ENCODE measurements around the gene ZDHHC7. TPM values are rescaled to one million over a fixed set of nuclear protein-coding genes. Genes with fewer than 3 reads are reported as not detected.

Gene ZDHHC7
- total and polyA plus RNA-seq, 9 of the 15 experiments (the other 6 are each of a cell fraction or from before 2014, with no cell fraction given) = 1.7 to 49.7 (median 37.4) TPM

DNA sequence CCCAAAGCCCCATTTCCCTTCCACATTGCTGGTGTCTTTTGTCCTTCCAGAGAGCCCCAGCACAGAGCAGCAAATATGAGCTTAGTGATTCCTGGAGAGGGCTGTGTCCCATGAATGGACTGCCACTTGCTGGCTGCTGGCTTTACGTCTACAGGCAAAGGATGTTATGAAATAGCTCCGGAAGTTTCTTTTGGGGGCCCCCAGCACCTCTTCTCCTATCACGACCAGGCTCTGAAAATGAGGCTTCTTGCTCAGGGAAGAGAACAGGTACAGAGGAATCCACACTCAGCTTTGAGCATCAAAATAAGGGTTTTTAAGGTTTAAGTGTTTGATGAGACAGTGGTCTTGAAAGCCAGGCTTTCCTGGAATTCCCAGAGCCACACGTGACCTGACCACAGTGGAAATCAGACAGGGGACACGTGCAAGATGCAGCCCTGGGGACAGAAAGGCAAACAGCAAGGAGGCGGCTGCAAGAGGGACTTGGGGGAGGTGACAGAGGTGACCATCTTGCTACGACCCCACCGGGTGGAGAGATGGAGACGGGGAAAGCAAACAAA is 58.1 kb downstream of the ZDHHC7 start (continued):
- TF ChIP-seq, protein P1, sequence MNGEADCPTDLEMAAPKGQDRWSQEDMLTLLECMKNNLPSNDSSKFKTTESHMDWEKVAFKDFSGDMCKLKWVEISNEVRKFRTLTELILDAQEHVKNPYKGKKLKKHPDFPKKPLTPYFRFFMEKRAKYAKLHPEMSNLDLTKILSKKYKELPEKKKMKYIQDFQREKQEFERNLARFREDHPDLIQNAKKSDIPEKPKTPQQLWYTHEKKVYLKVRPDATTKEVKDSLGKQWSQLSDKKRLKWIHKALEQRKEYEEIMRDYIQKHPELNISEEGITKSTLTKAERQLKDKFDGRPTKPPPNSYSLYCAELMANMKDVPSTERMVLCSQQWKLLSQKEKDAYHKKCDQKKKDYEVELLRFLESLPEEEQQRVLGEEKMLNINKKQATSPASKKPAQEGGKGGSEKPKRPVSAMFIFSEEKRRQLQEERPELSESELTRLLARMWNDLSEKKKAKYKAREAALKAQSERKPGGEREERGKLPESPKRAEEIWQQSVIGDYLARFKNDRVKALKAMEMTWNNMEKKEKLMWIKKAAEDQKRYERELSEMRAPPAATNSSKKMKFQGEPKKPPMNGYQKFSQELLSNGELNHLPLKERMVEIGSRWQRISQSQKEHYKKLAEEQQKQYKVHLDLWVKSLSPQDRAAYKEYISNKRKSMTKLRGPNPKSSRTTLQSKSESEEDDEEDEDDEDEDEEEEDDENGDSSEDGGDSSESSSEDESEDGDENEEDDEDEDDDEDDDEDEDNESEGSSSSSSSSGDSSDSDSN (IDR thresholded peaks at IDR 0.05; ENCODE audit: borderline replicate concordance in 1 of 2, low read depth in 2 of 2, low read length in 2 of 2) = no peak; a peak in 1 of 4 replicates
- TF ChIP-seq HCFC1 (IDR thresholded peaks at IDR 0.05; ENCODE audit: low read depth, low read length) (no peak), OTX1 (CRISPR knock-in tag; IDR thresholded peaks at IDR 0.05) (no peak), CTBP1 (IDR thresholded peaks at IDR 0.05; ENCODE audit: borderline replicate concordance) (no peak), ZNF398 (CRISPR knock-in tag; IDR thresholded peaks at IDR 0.05) (no peak), XRCC3 (IDR thresholded peaks at IDR 0.05) (no peak), RFX5 (IDR thresholded peaks at IDR 0.05; ENCODE audit: low read depth, low read length) (no peak), ZNF766 (CRISPR knock-in tag; conservative IDR thresholded peaks at IDR 0.05) (no peak), THRA (IDR thresholded peaks at IDR 0.05) (no peak), TAF1 (IDR thresholded peaks at IDR 0.05; ENCODE audit: control insufficient read depth, extremely low read depth, insufficient read depth, low read length, severe bottlenecking) (no peak), NR4A1 (CRISPR knock-in tag; IDR thresholded peaks at IDR 0.05) (no peak), NR4A1 (tag; IDR thresholded peaks at IDR 0.05) (no peak), E4F1 (CRISPR knock-in tag; IDR thresholded peaks at IDR 0.05; ENCODE audit: borderline replicate concordance) (no peak)
- TF ChIP-seq, protein P2, sequence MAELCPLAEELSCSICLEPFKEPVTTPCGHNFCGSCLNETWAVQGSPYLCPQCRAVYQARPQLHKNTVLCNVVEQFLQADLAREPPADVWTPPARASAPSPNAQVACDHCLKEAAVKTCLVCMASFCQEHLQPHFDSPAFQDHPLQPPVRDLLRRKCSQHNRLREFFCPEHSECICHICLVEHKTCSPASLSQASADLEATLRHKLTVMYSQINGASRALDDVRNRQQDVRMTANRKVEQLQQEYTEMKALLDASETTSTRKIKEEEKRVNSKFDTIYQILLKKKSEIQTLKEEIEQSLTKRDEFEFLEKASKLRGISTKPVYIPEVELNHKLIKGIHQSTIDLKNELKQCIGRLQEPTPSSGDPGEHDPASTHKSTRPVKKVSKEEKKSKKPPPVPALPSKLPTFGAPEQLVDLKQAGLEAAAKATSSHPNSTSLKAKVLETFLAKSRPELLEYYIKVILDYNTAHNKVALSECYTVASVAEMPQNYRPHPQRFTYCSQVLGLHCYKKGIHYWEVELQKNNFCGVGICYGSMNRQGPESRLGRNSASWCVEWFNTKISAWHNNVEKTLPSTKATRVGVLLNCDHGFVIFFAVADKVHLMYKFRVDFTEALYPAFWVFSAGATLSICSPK (IDR thresholded peaks at IDR 0.05; ENCODE audit: borderline replicate concordance) = no peak

All from K562 (cell line).